Liver (tissue), 9 donors: ENCODE data around the gene PCGF2. TPM values are rescaled to one million over a fixed set of nuclear protein-coding genes. Genes with fewer than 3 reads are reported as not detected.
A peak's percentile ranks its signal among the peaks of the same experiment; 100 is the strongest.

ENCODE experiments used
- DNase-seq: peaks from one replicate; pipeline ENCODE4 v3.0.0-alpha.2; 2017; ENCODE audit warnings: low spot score
- H3K27ac ChIP-seq, 2 donors: one replicate each; pipeline ENCODE4 v1.7.0; 2013; ENCODE audit warnings: inconsistent platforms in 2 of 2, low read length in 2 of 2, control low read depth in 1 of 2, low read depth in 1 of 2, mild to moderate bottlenecking in 1 of 2
- H3K27me3 ChIP-seq, 4 donors: one replicate each; pipeline versions ENCODE4 v1.6.1 to v1.7.0; 2013; ENCODE audit warnings: low read length in 3 of 4, inconsistent platforms in 1 of 4, mild to moderate bottlenecking in 1 of 4, moderate library complexity in 1 of 4; ENCODE audit not compliant: control insufficient read depth in 4 of 4, insufficient read depth in 4 of 4
- H3K36me3 ChIP-seq, 4 donors: one replicate each; pipeline versions ENCODE4 v1.6.1 to v1.7.0; 2013; ENCODE audit warnings: low read length in 3 of 4, mild to moderate bottlenecking in 3 of 4, low read depth in 1 of 4, moderate library complexity in 1 of 4; ENCODE audit not compliant: control insufficient read depth in 4 of 4, insufficient read depth in 3 of 4
- H3K4me1 ChIP-seq, 4 donors: one replicate each; pipeline versions ENCODE4 v1.6.1 to v1.7.0; 2013; ENCODE audit warnings: low read length in 3 of 4, mild to moderate bottlenecking in 3 of 4, moderate library complexity in 1 of 4; ENCODE audit not compliant: control insufficient read depth in 4 of 4, insufficient read depth in 4 of 4
- H3K4me3 ChIP-seq, 3 donors: one replicate each; pipeline versions ENCODE4 v1.6.1 to v1.7.0; 2013; ENCODE audit warnings: low read length in 3 of 3, control low read depth in 1 of 3, low read depth in 1 of 3, mild to moderate bottlenecking in 1 of 3
- H3K9ac ChIP-seq, 2 donors: one replicate each; pipeline ENCODE4 v1.7.0; 2013; ENCODE audit warnings: low read length in 2 of 2, mild to moderate bottlenecking in 2 of 2, moderate library complexity in 2 of 2, control low read depth in 1 of 2, low read depth in 1 of 2
- H3K9me3 ChIP-seq, 4 donors: one replicate each; pipeline versions ENCODE4 v1.6.1 to v1.7.0; 2013; ENCODE audit warnings: low read length in 3 of 4; ENCODE audit not compliant: control insufficient read depth in 4 of 4
- EGR1 ChIP-seq, 2 donors: IDR thresholded peaks; 2 replicates each; pipeline ENCODE4 v1.6.1; 2016 to 2018; ENCODE audit warnings: antibody characterized with exemption in 2 of 2, low read depth in 2 of 2
- FOXA1 ChIP-seq: IDR thresholded peaks from 2 replicates; pipeline ENCODE4 v1.6.1; 2016; ENCODE audit warnings: antibody characterized with exemption
- GABPA ChIP-seq, 2 donors: IDR thresholded peaks in 1 of 2; conservative IDR thresholded peaks in 1 of 2; 2 replicates each; pipeline ENCODE4 v1.6.1; 2016; ENCODE audit warnings: antibody characterized with exemption in 2 of 2, mild to moderate bottlenecking in 1 of 2, moderate library complexity in 1 of 2
- HNF4A ChIP-seq, 2 donors: conservative IDR thresholded peaks; 2 replicates each; pipeline ENCODE4 v1.6.1; 2016; ENCODE audit warnings: antibody characterized with exemption in 2 of 2, mild to moderate bottlenecking in 2 of 2
- NR2F2 ChIP-seq: IDR thresholded peaks from 2 replicates; pipeline ENCODE4 v1.6.1; 2016; ENCODE audit warnings: antibody characterized with exemption
- RAD21 ChIP-seq, 2 donors: IDR thresholded peaks; 2 replicates each; pipeline ENCODE4 v1.6.1; 2016; ENCODE audit warnings: antibody characterized with exemption in 2 of 2, mild to moderate bottlenecking in 2 of 2
- SP1 ChIP-seq: IDR thresholded peaks from 2 replicates; pipeline ENCODE4 v1.6.1; 2018; ENCODE audit warnings: antibody characterized with exemption, mild to moderate bottlenecking
- YY1 ChIP-seq: IDR thresholded peaks from 2 replicates; pipeline ENCODE4 v1.6.1; 2016; ENCODE audit warnings: antibody characterized with exemption, mild to moderate bottlenecking
- WGBS: extraction: QIAGEN DNeasy Blood & Tissue Kit; methylation state at CpG from one replicate; pipeline ENCODE4 v1.1.7; 2013; 5-methylcytosine and 5-hydroxymethylcytosine counted together
- polyA plus RNA-seq, 2 donors: library from polyadenylated mRNA; stranded (reverse) in 1 of 2; unstranded in 1 of 2; fragments of 200-250 nt in 1 of 2; fragments of >200 nt in 1 of 2; fragmentation: Nextera tagmentation in 1 of 2; extraction: Ambion mirVana in 1 of 2; gene quantifications; one replicate each; pipeline versions ENCODE4 v1.2.1 to v1.2.3, GENCODE V29; 2013 to 2015
- total RNA-seq, 2 donors: library from RNA; depleted of rRNA; stranded (reverse); fragments of >200 nt; gene quantifications; one replicate each; pipeline ENCODE4 v1.2.3, GENCODE V29; 2014
- TF ChIP-seq, protein P1 (sequence below): IDR thresholded peaks from 2 replicates; pipeline ENCODE4 v1.6.1; 2016; ENCODE audit warnings: antibody characterized with exemption, mild to moderate bottlenecking
- TF ChIP-seq, protein P2 (sequence below): IDR thresholded peaks from 2 replicates; pipeline ENCODE4 v1.6.1; 2016; ENCODE audit warnings: antibody characterized with exemption
- TF ChIP-seq, protein P3 (sequence below): IDR thresholded peaks from 2 replicates; pipeline ENCODE4 v1.6.1; 2016; ENCODE audit warnings: antibody characterized with exemption
- TF ChIP-seq, protein P4 (sequence below): IDR thresholded peaks from 2 replicates; pipeline ENCODE4 v1.6.1; 2016; ENCODE audit warnings: antibody characterized with exemption
- donor health status: healthy.
- donor health status: healthy.
- donor health status: healthy.
- donor health status: healthy.
- donor health status: healthy.

Gene PCGF2
- total and polyA plus RNA-seq, 4 donors, result 1.2 to 3.2 (median 1.8) TPM

DNA sequence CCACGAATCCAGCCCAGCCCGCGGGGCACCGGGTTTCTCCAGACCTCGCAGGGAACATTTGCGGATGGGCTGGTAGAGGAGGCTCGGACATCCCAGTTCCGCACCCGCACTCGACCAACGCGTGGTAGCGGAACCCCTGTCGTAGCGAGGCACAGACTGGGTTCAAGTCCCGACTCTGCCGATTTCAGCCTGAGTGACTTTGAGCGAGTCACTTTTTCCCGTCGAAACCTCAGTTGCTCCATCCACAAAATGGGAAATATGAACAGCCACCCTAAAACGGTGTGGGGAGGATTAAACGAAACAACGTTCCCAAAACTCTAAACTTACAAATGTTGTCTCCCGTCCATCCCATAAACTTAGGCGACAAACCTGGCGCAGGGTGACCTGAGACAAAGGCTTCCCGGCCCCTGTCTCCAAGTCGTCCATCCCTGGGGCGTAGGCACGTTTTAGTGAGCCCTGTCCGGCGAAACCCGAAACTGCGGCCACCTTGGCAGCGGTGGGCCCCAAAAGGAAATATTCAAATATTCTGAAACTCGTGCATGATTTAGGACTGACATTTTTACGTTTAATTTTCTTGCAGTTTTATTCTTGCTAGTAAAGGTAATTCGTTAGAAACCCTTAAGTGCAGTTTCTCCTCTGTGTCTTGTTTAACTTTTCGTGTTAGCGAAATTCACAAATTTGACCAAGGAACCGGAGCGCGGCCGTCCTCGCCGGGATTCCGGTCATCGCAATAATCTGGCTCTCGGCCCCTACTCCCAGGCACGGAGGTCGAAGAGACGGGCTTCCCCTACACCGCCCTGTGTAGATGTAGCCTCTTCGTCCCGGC, 45.0 kb downstream of the PCGF2 start:
- Histone ChIP-seq H3K9ac (peak overlapping the region; percentile 61 to 70), H3K27me3 (no peaks in the 10 kb centered on the region), H3K4me3 (peak overlapping the region; percentile 65 to 83 (median 78)), H3K36me3 (no peaks in the 10 kb centered on the region), H3K27ac (peak overlapping the region; percentile 89 to 92), H3K9me3 (no peaks in the 10 kb centered on the region), H3K4me1 (peaks cover 2 to 38% (median 21%) of the 10 kb centered on the region in 4 donors)
- no peak for DNase-seq
- WGBS, result under 1% methylated on average over 55 of the region's 55 CpGs
- TF ChIP-seq YY1 (no peak), EGR1 (IDR thresholded peaks at IDR 0.05; ENCODE audit: low read depth in 2 of 2) (no peak), HNF4A (conservative IDR thresholded peaks at IDR 0.05) (no peak), NR2F2 (no peak), SP1 (no peak)

DNA sequence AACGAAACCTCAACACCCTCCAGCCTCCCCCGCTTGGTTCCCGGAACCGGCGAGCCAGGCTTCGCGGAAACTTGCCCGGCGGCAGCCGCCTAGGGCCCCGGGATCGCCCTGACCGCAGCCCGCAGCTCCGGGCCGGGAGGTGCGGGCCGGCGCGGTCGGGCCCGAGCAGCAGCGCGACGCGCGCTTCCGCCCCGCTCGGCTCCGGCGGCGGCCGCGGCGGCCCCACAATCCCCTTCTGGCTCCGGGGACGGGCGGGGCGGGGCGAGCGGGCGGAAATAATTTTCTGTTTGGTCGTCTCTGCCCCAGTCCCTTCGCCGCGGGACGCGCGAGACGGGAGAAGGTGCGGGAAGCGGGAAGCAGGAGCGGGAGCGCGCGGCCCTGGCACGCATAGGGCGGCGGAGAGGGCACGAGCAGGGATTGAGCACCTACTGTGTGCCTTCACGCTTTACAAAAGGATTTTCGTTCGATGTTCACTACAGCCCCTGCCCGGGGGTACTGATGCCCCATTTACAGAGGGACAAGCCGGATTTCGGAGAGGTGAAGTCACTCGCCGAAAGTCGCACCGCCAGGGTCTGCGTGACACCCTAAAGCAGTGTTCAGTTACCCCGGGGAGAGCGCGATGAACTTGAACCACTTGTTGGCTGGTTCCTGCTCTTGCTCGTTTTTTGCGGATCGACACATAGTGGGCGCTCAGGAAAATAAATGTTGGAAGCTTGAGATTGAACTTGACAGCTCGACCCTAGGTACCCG, 45.8 kb downstream of the PCGF2 start:
- no peaks in the 10 kb centered on the region for H3K36me3 ChIP-seq
- no peak for TF ChIP-seq HNF4A (conservative IDR thresholded peaks at IDR 0.05)
- TF ChIP-seq, protein P1, sequence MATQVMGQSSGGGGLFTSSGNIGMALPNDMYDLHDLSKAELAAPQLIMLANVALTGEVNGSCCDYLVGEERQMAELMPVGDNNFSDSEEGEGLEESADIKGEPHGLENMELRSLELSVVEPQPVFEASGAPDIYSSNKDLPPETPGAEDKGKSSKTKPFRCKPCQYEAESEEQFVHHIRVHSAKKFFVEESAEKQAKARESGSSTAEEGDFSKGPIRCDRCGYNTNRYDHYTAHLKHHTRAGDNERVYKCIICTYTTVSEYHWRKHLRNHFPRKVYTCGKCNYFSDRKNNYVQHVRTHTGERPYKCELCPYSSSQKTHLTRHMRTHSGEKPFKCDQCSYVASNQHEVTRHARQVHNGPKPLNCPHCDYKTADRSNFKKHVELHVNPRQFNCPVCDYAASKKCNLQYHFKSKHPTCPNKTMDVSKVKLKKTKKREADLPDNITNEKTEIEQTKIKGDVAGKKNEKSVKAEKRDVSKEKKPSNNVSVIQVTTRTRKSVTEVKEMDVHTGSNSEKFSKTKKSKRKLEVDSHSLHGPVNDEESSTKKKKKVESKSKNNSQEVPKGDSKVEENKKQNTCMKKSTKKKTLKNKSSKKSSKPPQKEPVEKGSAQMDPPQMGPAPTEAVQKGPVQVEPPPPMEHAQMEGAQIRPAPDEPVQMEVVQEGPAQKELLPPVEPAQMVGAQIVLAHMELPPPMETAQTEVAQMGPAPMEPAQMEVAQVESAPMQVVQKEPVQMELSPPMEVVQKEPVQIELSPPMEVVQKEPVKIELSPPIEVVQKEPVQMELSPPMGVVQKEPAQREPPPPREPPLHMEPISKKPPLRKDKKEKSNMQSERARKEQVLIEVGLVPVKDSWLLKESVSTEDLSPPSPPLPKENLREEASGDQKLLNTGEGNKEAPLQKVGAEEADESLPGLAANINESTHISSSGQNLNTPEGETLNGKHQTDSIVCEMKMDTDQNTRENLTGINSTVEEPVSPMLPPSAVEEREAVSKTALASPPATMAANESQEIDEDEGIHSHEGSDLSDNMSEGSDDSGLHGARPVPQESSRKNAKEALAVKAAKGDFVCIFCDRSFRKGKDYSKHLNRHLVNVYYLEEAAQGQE, result peak; percentile 45
- no peak for TF ChIP-seq RAD21 (IDR thresholded peaks at IDR 0.05)
- TF ChIP-seq GABPA (IDR thresholded peaks at IDR 0.05 in 1 of 2, conservative IDR thresholded peaks at IDR 0.05 in 1 of 2), result peak in 1 of 2 donors; percentile 64
- no peak for TF ChIP-seq FOXA1
- TF ChIP-seq, protein P2, sequence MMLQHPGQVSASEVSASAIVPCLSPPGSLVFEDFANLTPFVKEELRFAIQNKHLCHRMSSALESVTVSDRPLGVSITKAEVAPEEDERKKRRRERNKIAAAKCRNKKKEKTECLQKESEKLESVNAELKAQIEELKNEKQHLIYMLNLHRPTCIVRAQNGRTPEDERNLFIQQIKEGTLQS, result no peak
- peak; percentile 17 for TF ChIP-seq YY1
- TF ChIP-seq, protein P3, sequence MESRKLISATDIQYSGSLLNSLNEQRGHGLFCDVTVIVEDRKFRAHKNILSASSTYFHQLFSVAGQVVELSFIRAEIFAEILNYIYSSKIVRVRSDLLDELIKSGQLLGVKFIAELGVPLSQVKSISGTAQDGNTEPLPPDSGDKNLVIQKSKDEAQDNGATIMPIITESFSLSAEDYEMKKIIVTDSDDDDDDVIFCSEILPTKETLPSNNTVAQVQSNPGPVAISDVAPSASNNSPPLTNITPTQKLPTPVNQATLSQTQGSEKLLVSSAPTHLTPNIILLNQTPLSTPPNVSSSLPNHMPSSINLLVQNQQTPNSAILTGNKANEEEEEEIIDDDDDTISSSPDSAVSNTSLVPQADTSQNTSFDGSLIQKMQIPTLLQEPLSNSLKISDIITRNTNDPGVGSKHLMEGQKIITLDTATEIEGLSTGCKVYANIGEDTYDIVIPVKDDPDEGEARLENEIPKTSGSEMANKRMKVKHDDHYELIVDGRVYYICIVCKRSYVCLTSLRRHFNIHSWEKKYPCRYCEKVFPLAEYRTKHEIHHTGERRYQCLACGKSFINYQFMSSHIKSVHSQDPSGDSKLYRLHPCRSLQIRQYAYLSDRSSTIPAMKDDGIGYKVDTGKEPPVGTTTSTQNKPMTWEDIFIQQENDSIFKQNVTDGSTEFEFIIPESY, result peak; percentile 86
- TF ChIP-seq, protein P4, sequence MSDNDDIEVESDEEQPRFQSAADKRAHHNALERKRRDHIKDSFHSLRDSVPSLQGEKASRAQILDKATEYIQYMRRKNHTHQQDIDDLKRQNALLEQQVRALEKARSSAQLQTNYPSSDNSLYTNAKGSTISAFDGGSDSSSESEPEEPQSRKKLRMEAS, result no peak
- no peaks in the 10 kb centered on the region for H3K27me3 ChIP-seq
- H3K27ac ChIP-seq, result peak overlapping the region; percentile 89 to 92
- H3K9ac ChIP-seq, result peak overlapping the region; percentile 85 to 97
- H3K4me3 ChIP-seq, result peak overlapping the region; percentile 79 to 87 (median 83)
- peak; percentile 86 for DNase-seq
- under 1% methylated on average over 81 of the region's 81 CpGs for WGBS
- peaks cover 2 to 38% (median 21%) of the 10 kb centered on the region in 4 donors for H3K4me1 ChIP-seq
- no peaks in the 10 kb centered on the region for H3K9me3 ChIP-seq
